Tibial artery (tissue), 4 donors: ENCODE measurements around the gene SLC35E4.

Source experiments
- DNase-seq, 2 donors: peaks; one replicate each; pipeline ENCODE4 v3.0.0-alpha.2; 2019
- H3K27ac ChIP-seq, 2 donors: fragments of 200-600 bp; sonication (generic) in 1 of 2; 1 replicate in 1 of 2; 2 replicates in 1 of 2; pipeline ENCODE4 v1.5.1; 2018 to 2019; ENCODE audit warnings: mild to moderate bottlenecking in 1 of 2
- H3K27me3 ChIP-seq, 2 donors: fragments of 200-600 bp; sonication (generic) in 1 of 2; one replicate each; pipeline versions ENCODE4 v1.5.1 to v1.6.0; 2016 to 2019
- H3K36me3 ChIP-seq, 3 donors: fragments of 200-600 bp; sonication (generic) in 2 of 3; one replicate each; pipeline ENCODE4 v1.5.1; 2016 to 2019; ENCODE audit warnings: mild to moderate bottlenecking in 2 of 3
- H3K4me1 ChIP-seq, 4 donors: fragments of 200-600 bp; sonication (generic) in 2 of 4; 1 replicate in 3 of 4; 2 replicates in 1 of 4; pipeline ENCODE4 v1.5.1; 2016 to 2019
- H3K4me3 ChIP-seq, 2 donors: fragments of 200-600 bp; sonication (generic) in 1 of 2; 1 replicate in 1 of 2; 2 replicates in 1 of 2; pipeline ENCODE4 v1.5.1; 2018 to 2019; ENCODE audit warnings: mild to moderate bottlenecking in 2 of 2
- H3K9me3 ChIP-seq, 3 donors: fragments of 200-600 bp; sonication (generic) in 1 of 3; one replicate each; pipeline ENCODE4 v1.5.1; 2016 to 2019
- CTCF ChIP-seq, 2 experiments: fragments of 200-600 bp in 1 of 2; fragments of 450-650 bp in 1 of 2; IDR thresholded peaks; one replicate each; pipeline ENCODE4 v1.5.1; 2017 to 2019; ENCODE audit warnings: antibody characterized with exemption in 2 of 2, mild to moderate bottlenecking in 1 of 2, moderate library complexity in 1 of 2
- intact Hi-C: fragments of 100-400 bp; cut with DNase I; formaldehyde crosslinking; loops from one replicate; pipeline ENCODE4 v1.15.0; 2023; ENCODE audit warnings: low total_unique reads

Gene SLC35E4

GRCh38 chr22:30596199-30596598 is 39.4 kb upstream of the SLC35E4 start:
- intact Hi-C loops, result no loop called here
- Histone ChIP-seq H3K36me3 (no peaks in the 10 kb centered on the region), H3K9me3 (no peaks in the 10 kb centered on the region), H3K4me1 (peaks cover 0 to 6% (median 3%) of the 10 kb centered on the region in 4 donors), H3K27ac (no peak overlapping the region), H3K4me3 (no peak overlapping the region), H3K27me3 (peaks cover 0 to 4% of the 10 kb centered on the region in 2 donors)
- TF ChIP-seq CTCF (IDR thresholded peaks at IDR 0.05), result no peak
- no peak for DNase-seq

- H3K36me3 ChIP-seq, result no peaks in the 10 kb centered on the region
- no peak for DNase-seq
- peaks cover 0 to 5% (median 2%) of the 10 kb centered on the region in 4 donors for H3K4me1 ChIP-seq
- no peaks in the 10 kb centered on the region for H3K9me3 ChIP-seq
- intact Hi-C loops, result no loop called here
- no peak for TF ChIP-seq CTCF (IDR thresholded peaks at IDR 0.05)
- peaks cover 0 to 4% of the 10 kb centered on the region in 2 donors for H3K27me3 ChIP-seq
- no peak overlapping the region for H3K4me3 ChIP-seq
- no peak overlapping the region for H3K27ac ChIP-seq
These were observed 38.7 kb upstream of the SLC35E4 start for GRCh38 chr22:30596886-30597285.

GRCh38 chr22:30598986-30599385 is 36.6 kb upstream of the SLC35E4 start:
- Histone ChIP-seq H3K27me3 (peaks cover 0 to 4% of the 10 kb centered on the region in 2 donors), H3K4me3 (no peak overlapping the region), H3K27ac (no peak overlapping the region), H3K9me3 (no peaks in the 10 kb centered on the region), H3K4me1 (no peaks in the 10 kb centered on the region), H3K36me3 (no peaks in the 10 kb centered on the region)
- no peak for TF ChIP-seq CTCF (IDR thresholded peaks at IDR 0.05)
- intact Hi-C loops, result no loop called here
- DNase-seq, result no peak

- Histone ChIP-seq H3K36me3 (no peaks in the 10 kb centered on the region), H3K27ac (no peak overlapping the region), H3K27me3 (peaks cover 0 to 4% of the 10 kb centered on the region in 2 donors), H3K9me3 (no peaks in the 10 kb centered on the region), H3K4me3 (no peak overlapping the region), H3K4me1 (peaks cover 0 to 6% (median 4%) of the 10 kb centered on the region in 4 donors)
- DNase-seq, result no peak
- TF ChIP-seq CTCF (IDR thresholded peaks at IDR 0.05), result no peak
- intact Hi-C loops, result no loop called here
These were observed 34.7 kb upstream of the SLC35E4 start for GRCh38 chr22:30600921-30601320.

GRCh38 chr22:30601464-30601863 is 34.1 kb upstream of the SLC35E4 start:
- Histone ChIP-seq H3K27me3 (peaks cover 0 to 4% of the 10 kb centered on the region in 2 donors), H3K4me3 (no peak overlapping the region), H3K36me3 (no peaks in the 10 kb centered on the region), H3K9me3 (no peaks in the 10 kb centered on the region), H3K27ac (no peak overlapping the region), H3K4me1 (peaks cover 0 to 11% (median 8%) of the 10 kb centered on the region in 4 donors)
- DNase-seq, result no peak
- intact Hi-C loops, result no loop called here
- TF ChIP-seq CTCF (IDR thresholded peaks at IDR 0.05), result no peak

- no peaks in the 10 kb centered on the region for H3K36me3 ChIP-seq
- no peak for TF ChIP-seq CTCF (IDR thresholded peaks at IDR 0.05)
- peaks cover 0 to 17% (median 10%) of the 10 kb centered on the region in 4 donors for H3K4me1 ChIP-seq
- H3K27ac ChIP-seq, result no peak overlapping the region
- intact Hi-C loops, result no loop called here
- DNase-seq, result no peak
- H3K27me3 ChIP-seq, result peaks cover 0 to 4% of the 10 kb centered on the region in 2 donors
- H3K9me3 ChIP-seq, result no peaks in the 10 kb centered on the region
- H3K4me3 ChIP-seq, result no peak overlapping the region
These were observed 33.5 kb upstream of the SLC35E4 start for GRCh38 chr22:30602049-30602448.
